ENCODE measurements around the gene GPR42. TPM values are rescaled to one million over a fixed set of nuclear protein-coding genes. Genes with fewer than 3 reads are reported as not detected.
"Not testable (repeated sequence)": the region's sequence is repeated elsewhere in the genome, so short reads cannot be mapped to it uniquely, and the experiment has no call there.

GPR42 gene
- total RNA-seq, 2 donors from 2014 or later, result 0.56 TPM; not detected in 1

- no peaks in the 10 kb centered on the region for H3K9me3 Mint-ChIP-seq
- no peak overlapping the region for H3K4me3 Mint-ChIP-seq
- ATAC-seq (no peak), DNase-seq (ENCODE audit: low spot score) (no peak)
- H3K36me3 Mint-ChIP-seq, result no peaks in the 10 kb centered on the region
- no peaks in the 10 kb centered on the region for H3K27me3 Mint-ChIP-seq
- no peak overlapping the region for H3K27ac Mint-ChIP-seq
- peaks cover 2 to 4% of the 10 kb centered on the region in 2 donors for H3K4me1 Mint-ChIP-seq (ENCODE audit: low read depth in 2 of 2)
Observed at GRCh38 chr19:35399948-35400772, 29.3 kb downstream of the GPR42 start.

- no peak overlapping the region for H3K4me3 Mint-ChIP-seq
- no peak for ATAC-seq
Observed at GRCh38 chr19:35400773-35401100, 29.9 kb downstream of the GPR42 start.

GRCh38 chr19:35401416-35401815 is 30.5 kb downstream of the GPR42 start:
- ATAC-seq; DNase-seq (ENCODE audit: low spot score); H3K36me3 Mint-ChIP-seq; H3K4me3 Mint-ChIP-seq; H3K27me3 Mint-ChIP-seq; H3K9me3 Mint-ChIP-seq; H3K4me1 Mint-ChIP-seq (ENCODE audit: low read depth in 2 of 2); H3K27ac Mint-ChIP-seq: not testable (repeated sequence)

More at GRCh38 chr19:35400773-35401100, 29.9 kb downstream of the GPR42 start:
- Mint-ChIP-seq H3K9me3 (no peaks in the 10 kb centered on the region), H3K27me3 (no peaks in the 10 kb centered on the region), H3K27ac (no peak overlapping the region), H3K4me1 (ENCODE audit: low read depth in 2 of 2) (peaks cover 3 to 6% of the 10 kb centered on the region in 2 donors), H3K36me3 (no peaks in the 10 kb centered on the region)
- no peak for DNase-seq (ENCODE audit: low spot score)

GRCh38 chr19:35403116-35403760 is 32.4 kb downstream of the GPR42 start:
- H3K4me1 Mint-ChIP-seq (ENCODE audit: low read depth in 2 of 2), result peaks cover 3 to 6% of the 10 kb centered on the region in 2 donors
- peak in 1 of 2 donors; percentile 69 for ATAC-seq
- H3K9me3 Mint-ChIP-seq, result no peaks in the 10 kb centered on the region
- H3K36me3 Mint-ChIP-seq, result no peaks in the 10 kb centered on the region
- H3K27ac Mint-ChIP-seq, result no peak overlapping the region
- no peak for DNase-seq (ENCODE audit: low spot score)
- no peak overlapping the region for H3K4me3 Mint-ChIP-seq
- H3K27me3 Mint-ChIP-seq, result peaks cover 0 to under 1% of the 10 kb centered on the region in 2 donors

DNA sequence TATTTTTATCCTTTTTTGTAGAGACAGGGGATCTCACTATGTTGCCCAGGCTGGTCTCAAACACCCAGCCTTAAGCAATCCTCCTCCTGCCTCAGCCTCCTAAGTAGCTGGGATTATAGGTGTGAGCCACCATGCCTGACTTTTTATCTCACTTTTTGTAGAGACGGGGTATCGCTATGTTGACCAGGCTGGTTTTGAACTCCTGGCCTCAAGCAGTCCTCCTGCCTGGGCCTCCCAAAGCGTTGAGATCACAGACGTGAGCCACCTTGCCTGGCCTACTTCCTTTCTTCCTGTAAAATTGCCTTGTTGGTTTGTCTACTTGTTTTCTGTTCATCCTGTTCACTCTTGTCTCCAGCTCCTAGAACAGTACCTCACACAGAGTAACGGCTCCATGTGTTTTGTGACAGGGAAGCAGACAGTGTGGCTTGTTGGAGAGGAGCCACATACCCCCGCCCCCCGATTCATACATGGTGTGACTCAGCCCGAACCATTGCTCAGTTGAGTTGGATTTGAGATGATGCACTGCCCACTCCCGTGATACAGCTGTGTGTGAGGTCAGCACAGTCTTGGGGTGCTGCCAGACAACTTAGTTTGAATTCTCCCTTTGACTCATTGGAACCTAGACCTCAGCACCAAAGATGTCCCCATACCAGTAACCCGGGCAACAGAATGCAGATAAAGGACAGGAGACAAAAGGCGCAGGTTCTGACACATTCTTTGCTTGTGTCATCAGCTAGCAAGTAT is 34.2 kb downstream of the GPR42 start:
- peak overlapping the region in 1 of 2 donors; percentile 20 for H3K27ac Mint-ChIP-seq
- H3K4me3 Mint-ChIP-seq, result peak overlapping the region; percentile 21
- DNase-seq (ENCODE audit: low spot score), result no peak
- no peaks in the 10 kb centered on the region for H3K36me3 Mint-ChIP-seq
- H3K4me1 Mint-ChIP-seq (ENCODE audit: low read depth in 2 of 2), result peaks cover 3 to 6% of the 10 kb centered on the region in 2 donors
- no peaks in the 10 kb centered on the region for H3K9me3 Mint-ChIP-seq
- peaks cover 0 to 14% of the 10 kb centered on the region in 2 donors for H3K27me3 Mint-ChIP-seq
- peak; percentile 62 to 89 for ATAC-seq

DNA sequence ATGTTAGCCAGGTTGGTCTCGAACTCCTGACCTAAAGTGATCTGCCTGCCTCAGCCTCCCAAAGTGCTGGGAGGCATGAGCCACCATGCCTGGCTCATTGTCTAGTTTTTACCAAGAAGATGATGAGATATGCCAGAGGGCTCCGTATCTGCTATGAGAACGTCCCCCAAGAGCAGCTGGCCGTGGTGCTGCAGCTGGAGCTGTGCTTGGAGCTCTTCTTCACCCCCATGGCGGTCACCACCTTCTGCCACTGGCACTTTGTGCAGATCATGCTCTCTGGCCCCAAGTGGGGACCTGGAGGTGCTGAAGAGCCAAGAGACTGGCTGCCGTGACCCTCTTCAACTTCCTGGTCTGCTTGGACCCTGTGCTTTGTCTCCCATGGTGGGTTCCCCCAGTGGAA is 36.8 kb downstream of the GPR42 start:
- H3K4me1 Mint-ChIP-seq (ENCODE audit: low read depth in 2 of 2), result peaks cover 3 to 6% of the 10 kb centered on the region in 2 donors
- ATAC-seq (no peak), DNase-seq (ENCODE audit: low spot score) (no peak)
- no peaks in the 10 kb centered on the region for H3K9me3 Mint-ChIP-seq
- H3K4me3 Mint-ChIP-seq, result no peak overlapping the region
- no peaks in the 10 kb centered on the region for H3K36me3 Mint-ChIP-seq
- peaks cover 9 to 22% of the 10 kb centered on the region in 2 donors for H3K27me3 Mint-ChIP-seq
- H3K27ac Mint-ChIP-seq, result no peak overlapping the region

GRCh38 chr19:35408284-35409171 is 37.7 kb downstream of the GPR42 start:
- H3K27me3 Mint-ChIP-seq, result peaks cover 9 to 22% of the 10 kb centered on the region in 2 donors
- no peaks in the 10 kb centered on the region for H3K9me3 Mint-ChIP-seq
- H3K36me3 Mint-ChIP-seq, result no peaks in the 10 kb centered on the region
- no peak overlapping the region for H3K4me3 Mint-ChIP-seq
- no peak for ATAC-seq
- no peak overlapping the region for H3K27ac Mint-ChIP-seq
- peaks cover 3 to 6% of the 10 kb centered on the region in 2 donors for H3K4me1 Mint-ChIP-seq (ENCODE audit: low read depth in 2 of 2)
- no peak for DNase-seq (ENCODE audit: low spot score)

- no peak overlapping the region for H3K27ac Mint-ChIP-seq
Observed at GRCh38 chr19:35409191-35409590, 38.3 kb downstream of the GPR42 start.

DNA sequence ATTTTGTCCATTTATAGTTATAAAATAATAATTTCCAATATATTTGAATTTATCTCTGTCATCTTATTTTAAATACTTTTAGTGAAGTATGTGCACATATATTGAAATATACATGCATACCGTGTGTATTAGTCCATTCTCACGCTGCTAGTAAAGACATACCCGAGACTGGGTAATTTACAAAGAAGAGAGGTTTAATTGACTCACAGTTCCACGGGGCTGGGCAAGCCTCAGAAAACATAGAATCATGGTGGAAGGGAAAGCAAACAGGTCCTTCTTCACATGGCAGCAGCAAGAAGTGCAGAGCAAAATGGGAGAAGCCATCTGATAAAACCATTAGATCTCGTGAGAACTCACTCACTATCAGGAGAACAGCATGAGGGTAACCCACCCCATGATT is 39.6 kb downstream of the GPR42 start:
- no peaks in the 10 kb centered on the region for H3K36me3 Mint-ChIP-seq

More at GRCh38 chr19:35409191-35409590, 38.3 kb downstream of the GPR42 start:
- Mint-ChIP-seq H3K36me3 (no peaks in the 10 kb centered on the region), H3K9me3 (no peaks in the 10 kb centered on the region), H3K4me3 (no peak overlapping the region), H3K4me1 (ENCODE audit: low read depth in 2 of 2) (peaks cover 5 to 7% of the 10 kb centered on the region in 2 donors), H3K27me3 (peaks cover 9 to 22% of the 10 kb centered on the region in 2 donors)
- DNase-seq (ENCODE audit: low spot score) (no peak), ATAC-seq (no peak)

GRCh38 chr19:35414442-35414841 is 43.6 kb downstream of the GPR42 start:
- Mint-ChIP-seq H3K27ac (no peak overlapping the region), H3K4me3 (no peak overlapping the region), H3K9me3 (no peaks in the 10 kb centered on the region), H3K36me3 (no peaks in the 10 kb centered on the region), H3K27me3 (peaks cover 25 to 33% of the 10 kb centered on the region in 2 donors), H3K4me1 (ENCODE audit: low read depth in 2 of 2) (peaks cover 5 to 7% of the 10 kb centered on the region in 2 donors)
- ATAC-seq (peak; percentile 83 to 89), DNase-seq (ENCODE audit: low spot score) (no peak)

More for the DNA sequence above, 39.6 kb downstream of the GPR42 start:
- H3K27ac Mint-ChIP-seq, result no peak overlapping the region
- no peak for DNase-seq (ENCODE audit: low spot score)
- peaks cover 5 to 7% of the 10 kb centered on the region in 2 donors for H3K4me1 Mint-ChIP-seq (ENCODE audit: low read depth in 2 of 2)
- peaks cover 9 to 22% of the 10 kb centered on the region in 2 donors for H3K27me3 Mint-ChIP-seq
- ATAC-seq, result no peak
- no peak overlapping the region for H3K4me3 Mint-ChIP-seq
- H3K9me3 Mint-ChIP-seq, result no peaks in the 10 kb centered on the region

GRCh38 chr19:35416331-35416730 is 45.5 kb downstream of the GPR42 start:
- Mint-ChIP-seq H3K36me3 (no peaks in the 10 kb centered on the region), H3K9me3 (no peaks in the 10 kb centered on the region), H3K4me3 (no peak overlapping the region), H3K4me1 (ENCODE audit: low read depth in 2 of 2) (peaks cover 11 to 12% of the 10 kb centered on the region in 2 donors), H3K27me3 (peaks cover 22 to 26% of the 10 kb centered on the region in 2 donors), H3K27ac (no peak overlapping the region)
- ATAC-seq (no peak), DNase-seq (ENCODE audit: low spot score) (no peak)

- H3K27ac Mint-ChIP-seq, result no peak overlapping the region
- no peaks in the 10 kb centered on the region for H3K36me3 Mint-ChIP-seq
- no peak for ATAC-seq
- no peak for DNase-seq (ENCODE audit: low spot score)
- peaks cover 11 to 15% of the 10 kb centered on the region in 2 donors for H3K4me1 Mint-ChIP-seq (ENCODE audit: low read depth in 2 of 2)
- no peaks in the 10 kb centered on the region for H3K9me3 Mint-ChIP-seq
- H3K4me3 Mint-ChIP-seq, result no peak overlapping the region
- peaks cover 18 to 21% of the 10 kb centered on the region in 2 donors for H3K27me3 Mint-ChIP-seq
Observed at GRCh38 chr19:35417278-35417677, 46.4 kb downstream of the GPR42 start.

Data from natural killer cell treated with Interleukin-12 subunit alpha and Interleukin-12 subunit beta and Interleukin-15 and Interleukin-18, amount 100 ng/mL, for 72 hours (primary cell).